Stimulated activated CD8-positive, alpha-beta memory T cell treated with anti-CD3 and anti-CD28 coated beads, Interleukin-15, amount 100 ng/mL, for 24 hours (primary cell): ENCODE results near the gene PRAMEF2.
"Not testable (repeated sequence)": the region's sequence is repeated elsewhere in the genome, so short reads cannot be mapped to it uniquely, and the experiment has no call there.

Experiments
- DNase-seq: peaks from one replicate; pipeline ENCODE4 v3.0.0-alpha.2; 2020; ENCODE audit warnings: low read depth

The PRAMEF2 gene, protein sequence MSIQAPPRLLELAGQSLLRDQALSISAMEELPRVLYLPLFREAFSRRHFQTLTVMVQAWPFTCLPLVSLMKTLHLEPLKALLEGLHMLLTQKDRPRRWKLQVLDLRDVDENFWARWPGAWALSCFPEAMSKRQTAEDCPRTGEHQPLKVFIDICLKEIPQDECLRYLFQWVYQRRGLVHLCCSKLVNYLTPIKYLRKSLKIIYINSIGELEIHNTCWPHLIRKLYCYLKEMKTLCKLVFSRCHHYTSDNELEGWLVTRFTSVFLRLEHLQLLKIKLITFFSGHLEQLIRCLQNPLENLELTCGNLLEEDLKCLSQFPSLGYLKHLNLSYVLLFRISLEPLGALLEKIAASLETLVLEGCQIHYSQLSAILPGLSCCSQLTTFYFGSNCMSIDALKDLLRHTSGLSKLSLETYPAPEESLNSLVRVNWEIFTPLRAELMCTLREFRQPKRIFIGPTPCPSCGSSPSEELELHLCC

DNA sequence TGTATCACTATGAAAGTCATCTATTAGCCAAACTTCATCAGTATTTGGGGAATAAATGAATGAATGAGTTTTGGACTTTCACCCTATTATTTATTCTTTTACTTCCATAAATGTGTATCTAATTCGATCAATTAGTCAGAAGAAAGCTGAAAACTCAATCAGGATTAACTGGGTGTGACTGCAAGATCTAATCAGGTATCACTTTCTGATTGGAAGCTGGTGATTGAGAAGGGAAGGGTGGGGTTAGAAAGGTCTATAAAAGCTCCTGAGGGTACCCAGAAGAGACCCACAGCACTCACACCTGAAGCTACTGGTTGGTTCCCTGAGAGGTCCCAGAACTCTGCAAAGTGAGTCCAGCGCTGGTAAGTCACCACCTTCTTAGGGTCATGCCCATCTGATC lies at the start of gene PRAMEF2:
Gene PRAMEF2, plus strand, starts transcription at position 301 of the 400 bp plus-strand sequence. CDS start 1,924 bp downstream, outside the sequence.
- DNase-seq: not testable (repeated sequence)

DNA sequence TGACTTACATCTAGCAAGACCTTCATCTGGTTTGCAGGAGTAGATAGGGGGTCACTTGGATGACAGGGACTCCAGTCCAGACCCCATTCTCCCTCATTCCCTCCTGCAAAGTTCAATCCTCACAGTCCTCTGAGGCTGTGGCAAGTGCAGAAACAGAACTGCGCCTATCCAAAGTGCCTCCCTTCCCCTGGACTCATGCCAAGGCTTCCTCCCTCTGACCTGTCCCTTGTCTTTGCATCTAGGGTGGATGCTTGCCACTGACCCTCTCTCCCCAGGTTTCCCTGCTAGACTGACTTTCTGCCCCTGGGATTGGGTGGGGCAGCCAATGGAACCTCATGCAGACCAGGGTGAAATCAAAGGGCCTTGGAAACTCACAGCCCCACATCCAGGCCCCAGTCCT lies 47.0 kb upstream of the PRAMEF2 start:
- DNase-seq: no peak

GRCh38 chr1:12810691-12811408 lies 46.0 kb upstream of the PRAMEF2 start:
- DNase-seq: no peak

- DNase-seq: no peak
These were observed 45.5 kb upstream of the PRAMEF2 start for GRCh38 chr1:12811409-12811784.

DNA sequence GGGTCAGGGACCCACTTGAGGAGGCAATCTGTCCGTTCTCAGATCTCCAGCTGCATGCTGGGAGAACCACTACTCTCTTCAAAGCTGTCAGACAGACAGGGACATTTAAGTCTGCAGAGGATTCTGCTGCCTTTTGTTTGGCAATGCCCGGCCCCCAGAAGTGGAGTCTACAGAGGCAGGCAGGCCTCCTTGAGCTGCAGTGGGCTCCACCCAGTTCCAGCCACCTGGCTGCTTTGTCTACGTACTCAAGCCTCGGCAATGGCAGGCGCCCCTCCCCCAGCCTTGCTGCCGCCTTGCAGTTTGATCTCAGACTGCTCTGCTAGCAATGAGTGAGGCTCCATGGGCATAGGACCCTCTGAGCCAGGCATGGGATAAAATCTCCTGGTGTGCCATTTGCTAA lies 37.8 kb upstream of the PRAMEF2 start:
- DNase-seq: not testable (repeated sequence)

DNA sequence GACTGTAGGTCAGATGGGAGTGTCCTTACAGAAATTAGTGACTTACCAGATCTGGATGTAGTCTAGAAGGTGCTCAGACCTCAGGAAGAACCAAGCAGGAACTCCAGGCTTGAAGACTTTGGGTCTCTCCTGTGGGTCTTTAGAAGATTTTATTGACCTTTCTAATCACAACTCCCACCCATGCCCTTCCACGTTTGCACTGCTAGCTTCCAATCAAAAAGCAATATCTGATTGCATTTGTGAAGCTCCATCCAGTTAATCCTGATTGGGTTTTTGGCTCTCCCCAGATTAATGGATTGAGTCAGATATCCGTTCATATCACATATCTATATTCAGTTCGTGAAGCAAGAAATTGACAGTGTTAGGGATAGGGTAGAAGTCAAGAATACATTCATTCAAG lies 25.6 kb upstream of the PRAMEF2 start, which contains the start of gene PRAMEF11:
Gene PRAMEF11, minus strand, starts transcription at position 101 of the 400 bp plus-strand sequence. CDS start 2,621 bp downstream, outside the sequence.
- DNase-seq: not testable (repeated sequence)

DNA sequence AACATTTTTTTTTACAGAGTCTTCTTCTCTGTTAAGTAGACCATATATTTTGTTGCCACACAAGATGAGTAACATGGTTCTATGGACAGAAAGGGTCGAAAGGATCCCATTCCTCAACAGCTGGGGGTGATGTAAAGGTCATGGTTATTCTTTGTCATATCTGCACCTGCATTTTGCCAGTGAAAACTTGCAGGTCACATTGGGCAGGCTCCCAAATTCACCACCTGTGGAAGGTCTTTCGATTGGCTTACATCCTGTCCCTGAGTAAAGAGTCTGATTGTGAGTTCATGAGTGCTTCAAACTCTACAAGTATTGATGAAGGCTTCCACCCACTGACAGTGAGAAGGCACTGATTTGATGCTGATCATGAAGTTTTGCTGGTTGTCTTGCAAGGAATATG lies 23.6 kb upstream of the PRAMEF2 start:
- DNase-seq: not testable (repeated sequence)

DNA sequence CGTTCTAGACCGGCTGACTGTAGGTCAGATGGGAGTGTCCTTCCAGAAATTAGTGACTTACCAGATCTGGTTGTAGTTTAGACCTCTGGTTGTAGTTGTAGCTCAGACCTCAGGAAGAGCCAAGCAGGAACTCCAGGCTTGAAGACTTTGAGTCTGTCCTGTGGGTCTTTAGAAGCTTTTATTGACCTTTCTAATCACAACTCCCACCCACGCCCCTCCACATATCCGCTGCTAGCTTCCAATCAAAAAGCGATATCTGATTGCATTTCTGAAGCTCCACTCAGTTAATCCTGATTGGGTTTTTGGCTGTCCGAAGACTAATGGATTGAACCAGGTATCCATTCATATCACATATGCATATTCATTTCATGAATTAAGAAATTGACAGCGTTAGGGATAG lies 8.3 kb upstream of the PRAMEF2 start, which contains the start of gene HNRNPCL1:
Gene HNRNPCL1, minus strand, starts transcription at position 101 of the 400 bp plus-strand sequence. CDS start 431 bp downstream, outside the sequence.
- DNase-seq: not testable (repeated sequence)

GRCh38 chr1:12851779-12852178 lies 5.1 kb upstream of the PRAMEF2 start:
- DNase-seq: no peak

DNA sequence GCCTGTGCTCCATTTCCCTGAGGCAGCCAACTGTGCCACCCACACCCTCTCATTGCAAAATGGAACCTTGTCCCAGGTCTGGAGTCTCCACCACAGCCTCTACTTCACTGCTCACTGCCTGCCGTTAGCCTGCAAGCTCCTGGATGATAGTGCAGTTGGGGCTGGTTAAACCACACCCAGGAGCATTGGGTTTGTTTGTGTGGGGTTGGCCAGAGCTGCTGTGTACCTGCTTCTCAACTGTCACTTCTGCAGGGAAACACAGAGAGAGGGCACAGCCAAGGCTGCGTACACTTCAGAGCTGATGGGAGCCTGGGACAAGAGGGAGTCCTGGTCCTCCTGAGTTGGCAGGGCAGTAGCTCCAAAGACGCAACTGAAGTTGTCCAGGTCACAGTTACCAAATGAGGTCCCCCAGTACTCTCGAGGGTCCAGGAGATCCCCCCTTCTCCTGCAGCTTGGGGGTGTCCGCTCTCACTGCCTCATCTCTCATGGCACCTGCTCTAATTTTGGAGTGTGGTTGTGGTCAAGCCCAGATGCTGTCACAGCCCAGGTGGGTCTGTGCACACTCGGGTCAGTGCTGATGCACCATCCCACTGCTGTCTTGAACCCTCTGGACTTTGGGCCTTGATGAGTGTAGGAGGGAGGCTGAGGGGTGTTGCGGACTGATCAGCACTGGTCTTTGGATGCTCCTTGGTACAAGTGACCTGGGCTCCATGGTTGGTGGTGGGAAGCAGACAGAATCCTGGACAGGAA lies 6.4 kb downstream of the PRAMEF2 start:
- DNase-seq: not testable (repeated sequence)

DNA sequence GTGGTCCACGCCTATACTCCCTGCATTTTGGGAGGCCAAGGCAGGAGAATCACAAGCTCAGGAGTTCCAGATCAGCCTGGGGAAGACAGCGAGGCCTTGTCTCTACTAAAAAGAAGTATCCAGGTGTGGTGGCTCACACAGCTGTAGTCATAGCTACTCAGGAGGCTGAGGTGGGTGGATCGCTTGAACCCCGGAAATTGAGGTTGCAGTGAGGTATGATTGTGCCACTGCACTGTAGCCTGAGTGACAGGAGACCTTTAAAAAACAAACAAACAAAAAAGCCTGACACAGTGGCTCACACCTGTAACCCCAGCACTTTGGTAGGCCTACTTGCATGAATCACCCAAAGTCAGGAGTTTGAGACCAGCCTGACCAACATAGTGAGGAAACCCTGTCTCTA lies 21.6 kb downstream of the PRAMEF2 start:
- not testable (repeated sequence) for DNase-seq

GRCh38 chr1:12886101-12886500 lies 29.2 kb downstream of the PRAMEF2 start, which contains the start of gene PRAMEF4:
Gene PRAMEF4 (minus strand): TSS chr1:12886201. CDS start chr1:12883394, 2,807 bp downstream.
- not testable (repeated sequence) for DNase-seq

GRCh38 chr1:12898170-12898569 lies 41.3 kb downstream of the PRAMEF2 start, which contains the start of gene PRAMEF10:
Gene PRAMEF10 (minus strand): TSS chr1:12898270. CDS start chr1:12895847, 2,423 bp downstream.
- not testable (repeated sequence) for DNase-seq

DNA sequence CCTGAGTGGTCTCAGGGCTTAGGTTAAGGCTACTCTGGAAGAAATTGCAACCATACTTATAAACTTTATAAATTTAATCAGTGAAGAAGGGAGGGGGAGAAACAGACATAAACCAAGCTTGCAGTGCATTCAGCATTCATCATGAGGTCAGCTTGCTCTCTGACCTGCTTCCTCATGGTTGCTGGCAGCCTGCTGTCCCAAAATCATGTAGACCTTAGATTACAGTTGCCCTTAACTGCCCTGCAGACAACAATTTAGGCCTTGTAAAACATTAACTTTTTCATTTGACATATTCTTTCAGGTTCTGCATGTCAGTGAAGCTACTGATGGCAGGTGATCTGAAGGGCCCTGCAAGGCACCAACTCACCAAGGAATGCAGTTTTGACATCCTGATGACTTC lies 42.3 kb downstream of the PRAMEF2 start:
- not testable (repeated sequence) for DNase-seq

DNA sequence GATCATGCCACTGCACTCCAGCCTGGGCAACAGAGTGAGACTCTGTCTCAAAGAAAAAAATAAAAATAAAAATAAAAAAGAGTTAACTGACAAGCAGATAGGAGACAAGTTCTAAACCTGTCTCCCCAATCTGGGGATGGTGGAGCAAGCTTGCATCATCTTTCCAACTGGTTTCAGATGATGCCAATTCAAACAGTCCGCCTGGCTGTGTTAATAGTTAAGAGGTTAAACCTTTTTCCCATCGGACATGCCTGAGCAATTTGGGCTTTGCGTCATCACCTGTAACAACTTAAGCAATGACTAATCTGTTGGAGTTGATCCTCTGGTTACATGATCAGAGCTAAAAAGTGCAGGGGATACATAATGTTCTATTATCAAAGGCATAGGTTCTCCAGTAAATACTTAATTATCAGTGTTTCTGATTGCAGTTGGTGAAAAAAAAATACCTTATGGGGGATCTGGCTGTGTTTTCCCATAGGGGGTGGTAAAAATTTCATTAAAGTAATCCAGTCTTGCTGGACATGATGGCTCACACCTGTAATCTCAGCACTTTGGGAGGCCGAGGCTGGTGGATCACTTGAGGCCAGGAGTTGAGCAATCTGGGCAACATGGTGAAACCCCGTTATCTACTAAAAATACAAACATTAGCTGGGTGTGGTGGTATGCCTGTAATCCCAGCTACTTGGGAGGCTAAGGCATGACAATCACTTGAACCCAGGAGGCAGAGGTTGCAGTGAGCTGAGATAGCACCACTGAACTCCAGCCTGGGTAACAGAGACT lies 47.1 kb downstream of the PRAMEF2 start:
- not testable (repeated sequence) for DNase-seq
